ENCODE results near the gene BICC1.

GRCh38 chr10:58829839-58830238 is 317.2 kb downstream of the BICC1 start:
- TF ChIP-seq EGR1 (IDR thresholded peaks at IDR 0.05; ENCODE audit: low read depth) (no peak), CTCF (IDR thresholded peaks at IDR 0.05 in 2 of 3, conservative IDR thresholded peaks at IDR 0.05 in 1 of 3; ENCODE audit: borderline replicate concordance in 1 of 3, insufficient read depth in 1 of 3, low read depth in 2 of 3, low read length in 2 of 3) (no peak), SIN3A (IDR thresholded peaks at IDR 0.05; ENCODE audit: low read depth) (no peak), POLR2A (IDR thresholded peaks at IDR 0.05; ENCODE audit: borderline replicate concordance, extremely low read depth, insufficient read depth, insufficient read length) (no peak), RAD21 (IDR thresholded peaks at IDR 0.05; ENCODE audit: low read depth) (no peak), JUND (IDR thresholded peaks at IDR 0.05) (no peak), ELF1 (IDR thresholded peaks at IDR 0.05; ENCODE audit: borderline replicate concordance, low read depth) (no peak), EZH2phosphoT487 (IDR thresholded peaks at IDR 0.05; ENCODE audit: borderline replicate concordance) (no peak), FOSL1 (IDR thresholded peaks at IDR 0.05; ENCODE audit: low read depth) (no peak), EZH2 (IDR thresholded peaks at IDR 0.05) (no peak)
